ENCODE results near the gene UBFD1. TPM values are rescaled to one million over a fixed set of nuclear protein-coding genes. Genes with fewer than 3 reads are reported as not detected.
A peak's percentile ranks its signal among the peaks of the same experiment; 100 is the strongest.

Gene UBFD1
- polyA plus RNA-seq, 3 donors = 8.0 to 8.9 (median 8.0) TPM

GRCh38 chr16:23511731-23512130 is 45.8 kb upstream of the UBFD1 start:
- H3K79me2 ChIP-seq (ENCODE audit: insufficient read depth, low read length) = peaks cover 42% of the 10 kb centered on the region
- no peaks in the 10 kb centered on the region for H3K9me3 ChIP-seq (replicated peaks in 1 of 2; ENCODE audit: control insufficient read depth in 1 of 2, insufficient read depth in 1 of 2, low read length in 2 of 2)
- Mint-ChIP-seq H3K4me1 (peaks cover 34% of the 10 kb centered on the region), H3K36me3 (peaks cover 3 to 9% of the 10 kb centered on the region in 2 donors), H3K4me3 (peak overlapping the region in 1 of 2 donors; percentile 56), H3K27me3 (ENCODE audit: low read depth in 3 of 3) (peaks cover 0 to 4% (median 0%) of the 10 kb centered on the region in 3 donors), H3K9me3 (peaks cover 0 to 2% (median 0%) of the 10 kb centered on the region in 7 donors), H3K27ac (peak overlapping the region in 1 of 7 donors; percentile 41)
- H3K4me2 ChIP-seq (replicated peaks; ENCODE audit: extremely low read depth, low read length, poor library complexity, severe bottlenecking) = no peak overlapping the region
- H3K36me3 ChIP-seq (replicated peaks in 1 of 2; ENCODE audit: control insufficient read depth in 1 of 2, insufficient read depth in 2 of 2, low read length in 2 of 2) = peaks cover 0 to 2% of the 10 kb centered on the region in 2 donors
- no peak overlapping the region for H3K27ac ChIP-seq (ENCODE audit: low read depth in 1 of 2, low read length in 2 of 2)
- no peaks in the 10 kb centered on the region for H3K27me3 ChIP-seq (ENCODE audit: control insufficient read depth in 2 of 2, insufficient read depth in 2 of 2, low read length in 2 of 2)
- no peak overlapping the region for H3K9ac ChIP-seq (ENCODE audit: insufficient read depth, low read length, poor library complexity, severe bottlenecking)
- TF ChIP-seq CTCF (IDR thresholded peaks at IDR 0.05) = no peak
- no peak for DNase-seq
- H3K4me1 ChIP-seq (ENCODE audit: control insufficient read depth in 1 of 2, insufficient read depth in 2 of 2, low read length in 2 of 2) = peaks cover 34 to 38% of the 10 kb centered on the region in 2 donors
- 80% methylated on average over 3 of the region's 7 CpGs for WGBS (ENCODE audit: insufficient coverage)
- intact Hi-C loops (cut with micrococcal nuclease) = loop anchor here in 1 of 2 donors (10.0 kb wide), 1 partner anchor 133 kb away; the partner anchor contains the start of genes DCTN5 and PALB2
- no peak overlapping the region for H3K4me3 ChIP-seq (replicated peaks in 1 of 3; ENCODE audit: low read depth in 2 of 3, low read length in 3 of 3)
- H4K20me1 ChIP-seq (ENCODE audit: insufficient read depth, low read length) = peaks cover 32% of the 10 kb centered on the region
- H2AFZ ChIP-seq (ENCODE audit: insufficient read depth, low read depth, low read length, poor library complexity, severe bottlenecking) = no peak overlapping the region

- peaks cover 37% of the 10 kb centered on the region for H3K79me2 ChIP-seq (ENCODE audit: insufficient read depth, low read length)
- no peak overlapping the region for H3K27ac ChIP-seq (ENCODE audit: low read depth in 1 of 2, low read length in 2 of 2)
- H3K9me3 Mint-ChIP-seq = peaks cover 0 to 2% (median 0%) of the 10 kb centered on the region in 7 donors
- H3K36me3 Mint-ChIP-seq = peaks cover 0 to 6% of the 10 kb centered on the region in 2 donors
- no peak overlapping the region for H2AFZ ChIP-seq (ENCODE audit: insufficient read depth, low read depth, low read length, poor library complexity, severe bottlenecking)
- no peak overlapping the region for H3K27ac Mint-ChIP-seq
- WGBS (ENCODE audit: insufficient coverage) = 88% methylated on average over 2 of the region's 4 CpGs
- peaks cover 27% of the 10 kb centered on the region for H4K20me1 ChIP-seq (ENCODE audit: insufficient read depth, low read length)
- peaks cover 32% of the 10 kb centered on the region for H3K4me1 Mint-ChIP-seq
- DNase-seq = no peak
- H3K4me3 Mint-ChIP-seq = no peak overlapping the region
- no peaks in the 10 kb centered on the region for H3K9me3 ChIP-seq (replicated peaks in 1 of 2; ENCODE audit: control insufficient read depth in 1 of 2, insufficient read depth in 1 of 2, low read length in 2 of 2)
- no peak for TF ChIP-seq CTCF (IDR thresholded peaks at IDR 0.05)
- peaks cover 0 to 3% (median 0%) of the 10 kb centered on the region in 3 donors for H3K27me3 Mint-ChIP-seq (ENCODE audit: low read depth in 3 of 3)
- no peak overlapping the region for H3K4me3 ChIP-seq (replicated peaks in 1 of 3; ENCODE audit: low read depth in 2 of 3, low read length in 3 of 3)
- no peaks in the 10 kb centered on the region for H3K27me3 ChIP-seq (ENCODE audit: control insufficient read depth in 2 of 2, insufficient read depth in 2 of 2, low read length in 2 of 2)
- no peak overlapping the region for H3K4me2 ChIP-seq (replicated peaks; ENCODE audit: extremely low read depth, low read length, poor library complexity, severe bottlenecking)
- H3K4me1 ChIP-seq (ENCODE audit: control insufficient read depth in 1 of 2, insufficient read depth in 2 of 2, low read length in 2 of 2) = peaks cover 34 to 37% of the 10 kb centered on the region in 2 donors
- no peaks in the 10 kb centered on the region for H3K36me3 ChIP-seq (replicated peaks in 1 of 2; ENCODE audit: control insufficient read depth in 1 of 2, insufficient read depth in 2 of 2, low read length in 2 of 2)
- no peak overlapping the region for H3K9ac ChIP-seq (ENCODE audit: insufficient read depth, low read length, poor library complexity, severe bottlenecking)
- intact Hi-C loops (cut with micrococcal nuclease) = loop anchor here in 1 of 2 donors (10.0 kb wide), 1 partner anchor 133 kb away; the partner anchor contains the start of genes DCTN5 and PALB2
These were observed 45.3 kb upstream of the UBFD1 start for GRCh38 chr16:23512168-23512695.
